Neural crest cell (in vitro differentiated cells): ENCODE results near the gene MRGPRF. TPM values are rescaled to one million over a fixed set of nuclear protein-coding genes. Genes with fewer than 3 reads are reported as not detected.

Experiments used
- DNase-seq: peaks from one replicate; pipeline ENCODE4 v3.0.0; 2021; ENCODE audit warnings: low read depth, mixed read lengths, low spot score
- H3K27ac Mint-ChIP-seq: one replicate; pipeline ENCODE4 v1.8.0; 2021; ENCODE audit warnings: mild to moderate bottlenecking, mixed read lengths; ENCODE audit not compliant: unreplicated experiment
- H3K27me3 Mint-ChIP-seq: 2 replicates; pipeline ENCODE4 v1.8.0; 2021; ENCODE audit warnings: low read depth, mild to moderate bottlenecking, mixed read lengths
- H3K36me3 Mint-ChIP-seq: 2 replicates; pipeline ENCODE4 v1.8.0; 2021; ENCODE audit warnings: low read depth, mild to moderate bottlenecking, mixed read lengths
- H3K4me1 Mint-ChIP-seq: 2 replicates; pipeline ENCODE4 v1.8.0; 2021; ENCODE audit warnings: mixed read lengths
- H3K4me3 Mint-ChIP-seq: one replicate; pipeline ENCODE4 v1.8.0; 2021; ENCODE audit warnings: mild to moderate bottlenecking, mixed read lengths
- H3K9me3 Mint-ChIP-seq: 2 replicates; pipeline ENCODE4 v1.8.0; 2021; ENCODE audit warnings: mixed read lengths
- total RNA-seq: library from RNA; stranded (reverse); gene quantifications from 2 replicates; pipeline ENCODE4 v1.2.1, GENCODE V29; 2021
- TF ChIP-seq, protein P1 (sequence below): fragments of 200-600 bp; sonication (generic); conservative IDR thresholded peaks from 2 replicates; pipeline ENCODE4 v1.5.0; 2021; ENCODE audit warnings: antibody characterized with exemption, mild to moderate bottlenecking

The MRGPRF gene
- total RNA-seq, 1 donor from 2014 or later = 0.23 TPM

DNA sequence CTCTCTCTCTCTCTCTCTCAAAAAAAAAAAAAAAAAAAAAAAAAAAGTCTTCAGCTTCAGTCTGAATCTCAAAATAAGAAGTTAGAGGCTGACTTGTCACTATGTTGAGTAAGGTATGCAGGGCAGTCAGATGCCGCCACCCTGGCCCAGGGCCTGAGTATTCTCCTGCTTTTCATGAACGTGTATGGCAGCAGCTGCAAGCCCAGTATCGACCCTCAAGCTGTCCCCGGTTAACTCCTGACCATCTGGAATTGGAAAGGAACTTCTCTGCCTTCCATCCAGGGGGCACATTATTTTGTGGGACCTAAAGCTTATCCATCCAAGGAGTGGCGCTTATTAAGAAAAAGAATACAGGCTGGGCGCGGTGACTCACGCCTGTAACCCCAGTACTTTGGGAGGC, 43.7 kb downstream of the MRGPRF start:
- Mint-ChIP-seq H3K4me3 (no peak overlapping the region), H3K27me3 (peaks cover 10% of the 10 kb centered on the region), H3K9me3 (no peaks in the 10 kb centered on the region), H3K27ac (no peak overlapping the region), H3K36me3 (no peaks in the 10 kb centered on the region), H3K4me1 (no peaks in the 10 kb centered on the region)
- TF ChIP-seq, protein P1, sequence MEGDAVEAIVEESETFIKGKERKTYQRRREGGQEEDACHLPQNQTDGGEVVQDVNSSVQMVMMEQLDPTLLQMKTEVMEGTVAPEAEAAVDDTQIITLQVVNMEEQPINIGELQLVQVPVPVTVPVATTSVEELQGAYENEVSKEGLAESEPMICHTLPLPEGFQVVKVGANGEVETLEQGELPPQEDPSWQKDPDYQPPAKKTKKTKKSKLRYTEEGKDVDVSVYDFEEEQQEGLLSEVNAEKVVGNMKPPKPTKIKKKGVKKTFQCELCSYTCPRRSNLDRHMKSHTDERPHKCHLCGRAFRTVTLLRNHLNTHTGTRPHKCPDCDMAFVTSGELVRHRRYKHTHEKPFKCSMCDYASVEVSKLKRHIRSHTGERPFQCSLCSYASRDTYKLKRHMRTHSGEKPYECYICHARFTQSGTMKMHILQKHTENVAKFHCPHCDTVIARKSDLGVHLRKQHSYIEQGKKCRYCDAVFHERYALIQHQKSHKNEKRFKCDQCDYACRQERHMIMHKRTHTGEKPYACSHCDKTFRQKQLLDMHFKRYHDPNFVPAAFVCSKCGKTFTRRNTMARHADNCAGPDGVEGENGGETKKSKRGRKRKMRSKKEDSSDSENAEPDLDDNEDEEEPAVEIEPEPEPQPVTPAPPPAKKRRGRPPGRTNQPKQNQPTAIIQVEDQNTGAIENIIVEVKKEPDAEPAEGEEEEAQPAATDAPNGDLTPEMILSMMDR = no peak
- DNase-seq = no peak

DNA sequence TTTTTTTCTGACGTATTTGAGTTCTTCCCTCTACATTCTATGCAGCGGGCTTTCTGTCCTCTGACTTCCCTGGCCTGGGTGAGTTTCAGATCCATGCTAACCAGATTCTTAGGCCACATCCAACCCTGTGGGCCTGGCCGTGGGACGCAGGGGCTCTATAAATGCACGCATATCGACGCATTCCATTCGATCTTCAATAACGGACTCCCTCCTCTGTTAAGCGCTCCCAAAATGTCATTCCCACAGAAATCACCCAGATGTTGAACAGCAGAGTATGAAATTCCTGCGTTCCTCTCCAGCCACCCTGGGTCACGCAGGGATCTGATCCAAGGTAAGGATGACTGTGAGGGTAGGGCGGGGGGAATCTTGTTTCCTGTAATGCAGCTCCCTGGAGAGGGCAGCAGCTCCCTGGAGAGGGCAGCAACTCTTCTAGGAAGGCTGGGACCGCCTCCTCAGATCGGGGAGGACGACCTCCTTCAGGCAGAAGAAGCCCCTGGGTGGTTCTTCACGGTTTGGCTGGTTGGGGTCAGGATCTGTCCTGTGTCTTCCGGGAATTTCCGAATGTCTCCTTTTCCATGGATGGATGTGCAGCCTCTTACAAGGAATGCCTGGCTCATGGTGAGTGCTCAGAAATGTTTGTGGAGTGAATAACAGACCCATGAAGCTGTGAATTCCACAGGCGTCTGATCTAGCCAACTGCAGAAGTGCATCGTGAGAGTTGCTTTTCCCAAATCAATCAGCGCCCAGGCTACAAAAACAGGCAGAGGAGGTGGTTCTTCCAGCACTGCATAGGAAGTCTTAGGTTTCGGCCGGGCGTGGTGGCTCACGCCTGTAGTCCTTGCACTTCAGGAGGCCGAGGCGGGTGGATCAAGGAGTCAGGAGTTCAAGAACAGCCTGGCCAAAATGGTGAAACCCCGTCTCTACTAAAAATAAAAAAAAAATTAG, 44.5 kb downstream of the MRGPRF start:
- Mint-ChIP-seq H3K4me3 (no peak overlapping the region), H3K4me1 (no peaks in the 10 kb centered on the region), H3K9me3 (no peaks in the 10 kb centered on the region), H3K27ac (no peak overlapping the region), H3K27me3 (peaks cover 10% of the 10 kb centered on the region), H3K36me3 (no peaks in the 10 kb centered on the region)
- TF ChIP-seq, protein P1 = no peak
- no peak for DNase-seq

DNA sequence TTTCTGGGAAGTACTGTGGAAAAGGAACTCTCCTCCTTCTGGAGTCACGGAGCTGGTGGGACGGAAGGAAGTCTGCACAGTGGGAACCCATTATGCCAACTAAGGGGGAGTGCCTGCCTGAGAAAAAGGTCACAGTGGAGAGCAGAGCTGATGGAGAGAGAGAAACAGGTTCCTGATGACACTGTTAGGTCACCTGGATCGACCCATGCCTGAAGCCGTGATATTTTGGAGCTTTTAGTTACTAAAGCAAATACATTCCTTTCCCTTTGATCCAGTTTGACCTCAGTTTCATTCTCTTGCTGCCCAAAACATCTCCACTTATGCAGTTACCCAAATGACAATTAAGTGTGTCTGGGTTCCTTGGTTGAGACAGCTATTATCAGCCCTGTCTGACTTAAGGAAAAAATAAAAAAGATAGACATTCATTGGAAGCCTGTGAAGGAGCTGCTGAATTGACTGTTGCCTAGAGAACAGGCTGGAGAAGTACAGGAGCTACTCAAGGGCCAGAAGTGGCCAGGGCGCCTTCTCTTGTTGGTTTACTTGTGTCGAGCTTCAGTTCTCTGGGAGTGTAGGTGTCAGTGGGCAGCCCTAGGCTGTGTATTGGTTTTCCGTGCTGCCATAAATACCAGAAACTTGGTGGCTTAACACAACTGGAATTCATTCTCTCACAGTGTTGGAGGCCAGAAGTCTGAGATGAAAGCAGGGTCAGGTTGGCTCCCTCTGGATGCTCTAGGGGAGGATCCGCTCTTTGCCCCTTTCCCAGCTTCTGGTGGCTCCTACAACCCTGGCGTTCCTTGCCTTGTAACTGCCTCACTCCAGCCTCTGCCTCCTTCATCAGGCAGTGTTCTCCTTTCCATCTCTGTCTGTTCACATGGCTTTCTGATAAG, 45.9 kb downstream of the MRGPRF start:
- H3K27me3 Mint-ChIP-seq = peaks cover 5% of the 10 kb centered on the region
- no peaks in the 10 kb centered on the region for H3K36me3 Mint-ChIP-seq
- DNase-seq = no peak
- TF ChIP-seq, protein P1 = no peak
- H3K27ac Mint-ChIP-seq = no peak overlapping the region
- no peaks in the 10 kb centered on the region for H3K4me1 Mint-ChIP-seq
- no peak overlapping the region for H3K4me3 Mint-ChIP-seq
- no peaks in the 10 kb centered on the region for H3K9me3 Mint-ChIP-seq

DNA sequence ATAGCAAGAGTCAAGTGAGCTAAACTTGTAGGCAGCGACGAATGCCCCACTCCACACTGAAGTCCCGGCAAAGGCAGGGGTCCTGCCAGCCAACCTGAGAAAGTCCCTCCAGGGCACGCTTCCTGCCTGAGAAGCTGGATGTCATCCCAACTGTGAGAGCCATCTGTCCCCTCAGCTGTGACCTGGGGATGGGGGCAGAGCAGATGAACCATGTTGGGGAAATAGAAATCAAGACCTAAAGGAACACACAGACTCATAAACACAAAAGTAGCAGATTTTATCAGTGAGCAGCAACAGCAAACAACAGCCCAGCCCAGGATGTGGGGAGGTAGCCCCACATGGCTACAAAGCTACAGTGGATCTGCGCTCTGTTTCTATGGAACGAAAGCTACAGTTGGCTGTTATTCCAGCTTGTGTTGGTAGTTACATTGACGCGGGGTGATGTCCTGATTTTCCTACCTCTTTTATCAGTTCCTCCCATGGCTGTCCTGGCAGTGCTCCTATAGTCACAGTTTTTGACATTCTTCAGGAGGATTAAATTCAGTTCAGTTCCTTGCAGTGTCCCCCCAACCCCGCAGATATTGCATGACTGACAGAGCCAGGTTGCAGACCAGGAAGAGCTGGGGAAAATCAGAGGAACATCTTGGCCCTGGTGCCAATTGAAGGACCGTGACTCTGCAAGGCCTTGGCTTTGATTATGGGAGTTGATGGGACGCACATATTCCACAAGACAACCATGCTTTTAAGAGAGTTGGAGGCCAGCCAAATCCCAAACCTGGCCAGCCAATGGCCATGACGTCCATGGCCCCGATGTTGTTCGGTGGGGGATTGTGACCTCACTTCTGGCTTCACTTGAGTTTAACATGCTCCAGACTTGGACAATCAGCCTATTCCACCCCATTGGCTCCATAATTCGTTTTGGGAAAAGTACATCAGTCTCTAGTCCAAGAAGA, 46.9 kb downstream of the MRGPRF start:
- H3K9me3 Mint-ChIP-seq = no peaks in the 10 kb centered on the region
- H3K27me3 Mint-ChIP-seq = peaks cover under 1% of the 10 kb centered on the region
- TF ChIP-seq, protein P1 = no peak
- no peaks in the 10 kb centered on the region for H3K4me1 Mint-ChIP-seq
- H3K27ac Mint-ChIP-seq = no peak overlapping the region
- H3K4me3 Mint-ChIP-seq = no peak overlapping the region
- no peak for DNase-seq
- no peaks in the 10 kb centered on the region for H3K36me3 Mint-ChIP-seq

DNA sequence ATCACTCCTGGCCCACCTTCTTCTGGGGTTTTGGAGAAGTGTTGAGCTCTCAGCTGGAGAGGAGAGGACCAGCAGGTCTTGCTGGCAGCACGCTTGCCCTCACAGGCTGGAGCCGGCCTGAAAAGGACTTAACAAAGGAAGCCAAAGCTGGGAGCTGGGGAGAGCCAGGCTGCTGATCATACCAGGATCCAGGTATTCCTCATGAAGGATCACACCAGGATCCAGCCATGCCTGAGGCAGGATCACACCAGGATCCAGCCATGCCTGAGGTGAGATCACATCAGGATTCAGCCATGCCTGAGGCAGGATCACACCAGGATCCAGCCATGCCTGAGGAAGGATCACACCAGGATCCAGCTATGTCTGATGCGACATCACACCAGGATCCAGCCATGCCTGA, 49.3 kb downstream of the MRGPRF start:
- H3K4me3 Mint-ChIP-seq = no peak overlapping the region
- H3K27ac Mint-ChIP-seq = no peak overlapping the region
- H3K36me3 Mint-ChIP-seq = no peaks in the 10 kb centered on the region
- no peaks in the 10 kb centered on the region for H3K4me1 Mint-ChIP-seq
- TF ChIP-seq, protein P1 = no peak
- no peak for DNase-seq
- H3K9me3 Mint-ChIP-seq = no peaks in the 10 kb centered on the region
- no peaks in the 10 kb centered on the region for H3K27me3 Mint-ChIP-seq
